Posterior vena cava (tissue), 2 donors: Measurements from ENCODE around the gene FMN2. TPM values are rescaled to one million over a fixed set of nuclear protein-coding genes. Genes with fewer than 3 reads are reported as not detected.
"Not testable (repeated sequence)": the region's sequence is repeated elsewhere in the genome, so short reads cannot be mapped to it uniquely, and the experiment has no call there.

Experiments used
- DNase-seq: peaks from one replicate; pipeline ENCODE4 v3.0.0-alpha.2; 2020; ENCODE audit warnings: low spot score
- intact Hi-C, 2 donors: fragments of 100-400 bp; cut with DNase I; formaldehyde crosslinking; loops; one replicate each; pipeline versions ENCODE4 v1.14.1 to v1.14.2; 2022 to 2023
- total RNA-seq, 2 donors: library from RNA; stranded (reverse); fragmentation: NEBNext Ultra II Directional; extraction: Animal tissue kit (Norgen Biotek cat#: 25700); gene quantifications; one replicate each; pipeline ENCODE4 v1.2.1, GENCODE V29; 2021
- donor health status: DM: yes; HTN: yes; CAD: no.
- donor health status: DM: yes; HTN: yes; CAD: no.

Gene FMN2
- total RNA-seq, 2 donors from 2014 or later = 1.4 to 2.1 TPM

- DNase-seq = no peak
- intact Hi-C loops = no loop called here
Measured at GRCh38 chr1:240282061-240282830, 190.6 kb downstream of the FMN2 start.

- no peak for DNase-seq
- intact Hi-C loops = no loop called here
Measured at GRCh38 chr1:240284656-240285414, 193.2 kb downstream of the FMN2 start.

- no peak for DNase-seq
- intact Hi-C loops = no loop called here
Measured at GRCh38 chr1:240285540-240285939, 193.9 kb downstream of the FMN2 start.

- intact Hi-C loops = no loop called here
- no peak for DNase-seq
Measured at GRCh38 chr1:240287722-240288121, 196.0 kb downstream of the FMN2 start.

- intact Hi-C loops = no loop called here
- no peak for DNase-seq
Measured at GRCh38 chr1:240293706-240294105, 202.0 kb downstream of the FMN2 start.

- intact Hi-C loops = no loop called here
Measured at GRCh38 chr1:240294566-240294965, 202.9 kb downstream of the FMN2 start.

GRCh38 chr1:240295811-240296210, 204.1 kb downstream of the FMN2 start:
- intact Hi-C loops = no loop called here
- DNase-seq = no peak

More at GRCh38 chr1:240294566-240294965, 202.9 kb downstream of the FMN2 start:
- no peak for DNase-seq

GRCh38 chr1:240304466-240304865, 212.8 kb downstream of the FMN2 start:
- intact Hi-C loops = no loop called here
- DNase-seq = no peak

- DNase-seq = no peak
- intact Hi-C loops = no loop called here
Measured at GRCh38 chr1:240306673-240307072, 215.0 kb downstream of the FMN2 start.

- no peak for DNase-seq
- intact Hi-C loops = no loop called here
Measured at GRCh38 chr1:240308096-240308495, 216.4 kb downstream of the FMN2 start.

GRCh38 chr1:240309769-240310168, 218.1 kb downstream of the FMN2 start:
- DNase-seq = no peak
- intact Hi-C loops = no loop called here

GRCh38 chr1:240310226-240310925, 218.7 kb downstream of the FMN2 start:
- intact Hi-C loops = no loop called here
- DNase-seq = no peak

- DNase-seq = no peak
- intact Hi-C loops = no loop called here
Measured at GRCh38 chr1:240312872-240313271, 221.2 kb downstream of the FMN2 start.

- intact Hi-C loops = no loop called here
- DNase-seq = no peak
Measured at GRCh38 chr1:240314845-240315801, 223.4 kb downstream of the FMN2 start.

- DNase-seq = no peak
- intact Hi-C loops = no loop called here
Measured at GRCh38 chr1:240319998-240320397, 228.3 kb downstream of the FMN2 start.

- intact Hi-C loops = no loop called here
- DNase-seq = no peak
Measured at GRCh38 chr1:240320659-240321058, 229.0 kb downstream of the FMN2 start.

GRCh38 chr1:240322943-240323342, 231.3 kb downstream of the FMN2 start:
- intact Hi-C loops = no loop called here
- DNase-seq = no peak

- DNase-seq, intact Hi-C loops: not testable (repeated sequence)
Measured at GRCh38 chr1:240328382-240328781, 236.7 kb downstream of the FMN2 start.

GRCh38 chr1:240329443-240329842, 237.8 kb downstream of the FMN2 start:
- intact Hi-C loops = no loop called here
- no peak for DNase-seq
